AG08395 (cell line): ENCODE data around the gene C3orf22.
A peak's percentile ranks its signal among the peaks of the same experiment; 100 is the strongest.
"Not testable (repeated sequence)": the region's sequence is repeated elsewhere in the genome, so short reads cannot be mapped to it uniquely, and the experiment has no call there.

ENCODE experiments used
- DNase-seq: peaks from one replicate; pipeline ENCODE4 v3.0.0; 2012; ENCODE audit warnings: mixed read lengths, low spot score

C3orf22 gene

DNA sequence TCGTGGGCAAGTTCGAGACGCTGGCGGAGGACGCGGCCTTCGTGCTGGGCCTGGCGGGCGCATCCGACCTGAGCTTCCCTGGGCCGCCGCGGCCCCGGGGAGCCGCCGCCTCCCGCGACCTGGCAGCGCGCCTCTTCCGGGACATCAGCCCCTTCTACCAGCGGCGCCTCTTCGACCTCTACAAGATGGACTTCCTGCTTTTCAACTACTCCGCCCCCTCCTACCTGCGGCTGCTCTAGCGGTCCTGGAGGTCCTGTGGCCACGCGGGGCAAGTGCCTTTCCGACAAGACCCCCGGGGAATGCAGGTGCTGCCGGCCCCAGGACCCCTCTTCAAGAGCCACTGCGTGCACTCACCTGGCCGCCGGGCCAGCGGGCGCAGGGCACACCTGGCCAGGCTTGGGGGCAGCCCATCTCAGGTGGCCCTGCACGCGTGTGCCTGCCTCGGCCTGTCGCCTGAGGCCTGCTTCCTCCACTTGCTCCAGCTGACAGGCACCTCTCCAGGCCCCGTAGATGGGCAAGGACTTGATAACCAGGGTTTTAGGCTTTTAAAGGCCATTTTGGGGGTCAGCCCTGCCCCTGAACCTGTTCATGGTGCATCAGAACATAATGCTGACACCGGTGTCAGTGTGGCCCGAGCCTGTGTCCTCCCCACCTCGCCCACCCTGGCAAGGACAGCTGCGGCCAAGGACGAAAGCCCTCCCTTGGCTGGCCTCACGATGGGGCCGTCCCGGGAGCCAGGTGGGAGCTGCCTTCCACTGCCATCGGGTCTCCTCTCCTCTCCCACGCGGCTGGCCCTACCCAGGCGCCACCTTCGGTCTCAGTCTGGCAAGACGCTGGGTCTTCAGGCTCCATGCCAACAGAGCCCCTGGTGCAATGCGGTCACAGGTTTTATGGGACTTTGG is 16.1 kb downstream of the C3orf22 start:
- no peak for DNase-seq

DNA sequence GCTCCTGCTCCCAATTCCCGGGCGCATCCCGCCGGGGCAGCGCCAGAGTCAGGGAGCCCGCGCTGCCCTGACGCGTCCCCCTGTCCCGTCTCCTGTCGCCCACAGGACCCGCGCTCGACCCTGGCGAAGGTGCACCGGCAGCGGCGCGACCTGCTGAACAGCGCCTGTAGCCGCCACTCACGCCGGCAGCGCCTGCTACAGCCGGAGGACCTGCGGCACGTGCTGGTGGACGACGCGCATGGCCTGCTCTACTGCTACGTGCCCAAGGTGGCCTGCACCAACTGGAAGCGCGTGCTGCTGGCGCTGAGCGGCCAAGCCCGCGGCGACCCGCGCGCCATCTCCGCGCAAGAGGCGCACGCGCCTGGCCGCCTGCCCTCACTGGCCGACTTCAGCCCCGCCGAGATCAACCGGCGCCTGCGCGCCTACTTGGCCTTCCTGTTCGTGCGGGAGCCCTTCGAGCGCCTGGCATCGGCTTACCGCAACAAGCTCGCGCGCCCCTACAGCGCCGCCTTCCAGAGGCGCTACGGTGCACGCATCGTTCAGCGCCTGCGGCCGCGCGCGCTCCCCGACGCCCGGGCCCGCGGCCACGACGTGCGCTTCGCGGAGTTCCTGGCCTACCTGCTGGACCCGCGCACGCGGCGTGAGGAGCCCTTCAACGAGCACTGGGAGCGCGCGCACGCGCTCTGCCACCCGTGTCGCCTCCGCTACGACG is 16.9 kb downstream of the C3orf22 start:
- DNase-seq, result no peak

DNA sequence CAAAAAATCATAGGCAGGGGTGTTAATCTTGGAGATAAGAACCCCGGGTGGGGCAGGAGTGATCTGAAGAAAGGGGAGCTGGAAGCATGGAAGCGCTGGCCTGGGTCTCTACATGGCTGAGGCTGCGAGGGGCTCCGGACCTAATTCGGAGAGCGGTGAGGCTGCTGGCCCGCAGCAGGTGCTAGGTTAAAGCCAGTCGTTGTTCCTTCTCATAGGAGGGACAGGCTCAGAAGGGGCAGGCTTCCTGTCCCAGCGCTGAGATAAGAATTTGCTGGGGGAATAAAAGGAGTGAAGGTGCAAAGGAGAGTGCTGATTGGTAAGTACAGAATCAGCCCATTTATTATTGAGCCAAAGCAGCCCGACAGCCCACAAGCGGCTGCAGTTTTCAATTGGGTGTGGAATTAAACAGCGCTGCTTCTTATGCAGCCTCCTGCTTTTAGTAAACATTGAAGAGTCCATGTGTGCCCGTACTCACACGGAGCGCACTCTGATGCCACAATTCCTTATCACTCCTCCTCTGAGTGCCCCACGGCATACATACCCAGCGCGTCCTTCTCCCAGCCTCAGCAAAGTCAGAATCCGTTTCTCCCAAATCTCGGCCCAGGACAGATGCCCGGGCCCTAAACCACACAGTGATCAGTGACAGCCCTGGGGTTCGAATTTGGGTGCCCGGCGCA is 17.6 kb downstream of the C3orf22 start:
- DNase-seq, result no peak

DNA sequence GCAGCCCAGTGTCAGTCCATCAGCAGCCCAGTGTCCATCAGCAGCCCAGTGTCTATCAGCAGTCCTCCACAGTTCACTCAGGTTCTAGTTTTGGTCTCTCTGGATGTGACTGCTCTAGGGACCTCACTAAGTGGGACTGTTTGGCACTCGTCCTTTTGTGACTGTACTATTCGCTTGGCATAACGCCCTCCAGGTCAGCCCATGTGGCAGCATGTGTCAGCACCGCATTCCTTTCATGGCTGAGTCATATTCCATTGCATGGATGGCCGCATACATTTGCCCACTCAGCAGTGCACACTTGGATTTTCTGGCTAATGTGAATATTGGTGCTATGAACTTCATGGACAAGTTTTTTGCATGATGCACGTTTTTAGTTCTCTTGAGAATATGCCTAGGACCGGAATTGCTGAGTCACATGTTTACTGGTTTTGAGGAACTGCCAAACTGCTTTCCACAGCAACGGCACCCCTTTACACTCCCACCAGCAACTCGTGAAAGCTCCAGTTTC is 18.3 kb downstream of the C3orf22 start:
- peak; percentile 94 for DNase-seq

DNA sequence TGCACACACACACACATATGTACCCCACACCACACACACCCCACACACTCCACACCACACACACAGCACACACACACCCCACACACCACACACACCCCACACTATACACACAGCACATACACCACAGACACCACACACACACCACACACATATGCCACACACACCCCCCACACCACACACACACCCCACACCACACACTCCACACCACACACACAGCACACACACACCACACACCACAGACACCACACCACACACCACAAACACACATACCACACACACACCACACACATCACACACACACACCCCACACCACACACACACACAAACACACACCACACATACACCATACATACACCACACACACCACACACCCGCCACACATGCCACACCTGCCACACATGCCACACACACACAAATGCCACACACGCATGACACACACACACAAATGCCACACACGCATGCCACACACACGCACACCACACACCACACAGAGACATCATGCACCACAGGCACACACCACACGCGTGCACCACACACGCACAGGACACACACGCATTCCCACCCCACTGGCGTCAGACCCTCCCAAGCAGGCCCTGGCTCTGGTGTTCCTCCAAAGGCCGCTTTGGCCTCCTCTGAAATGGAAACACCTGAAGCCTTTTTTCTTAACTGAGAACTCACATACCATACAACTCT is 19.0 kb downstream of the C3orf22 start:
- no peak for DNase-seq

DNA sequence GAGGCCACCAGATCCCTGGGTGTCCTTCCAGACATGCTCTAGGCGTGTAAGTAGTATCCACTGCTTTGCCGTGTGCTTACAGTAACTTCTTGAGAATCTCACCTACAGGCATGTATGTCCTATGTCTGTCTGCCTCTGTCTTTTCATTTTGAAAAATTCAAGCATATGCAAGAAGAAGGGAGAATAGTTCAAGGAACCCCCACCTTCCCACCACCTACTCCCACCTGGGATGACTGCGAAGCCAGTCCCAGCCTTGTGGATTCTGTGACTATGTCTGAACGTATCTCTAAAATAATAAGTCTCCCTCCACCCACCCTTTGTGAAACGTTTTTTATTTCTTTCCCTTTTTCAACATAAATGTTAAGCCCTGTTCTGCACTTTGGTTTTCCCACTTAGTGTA is 19.8 kb downstream of the C3orf22 start:
- no peak for DNase-seq

DNA sequence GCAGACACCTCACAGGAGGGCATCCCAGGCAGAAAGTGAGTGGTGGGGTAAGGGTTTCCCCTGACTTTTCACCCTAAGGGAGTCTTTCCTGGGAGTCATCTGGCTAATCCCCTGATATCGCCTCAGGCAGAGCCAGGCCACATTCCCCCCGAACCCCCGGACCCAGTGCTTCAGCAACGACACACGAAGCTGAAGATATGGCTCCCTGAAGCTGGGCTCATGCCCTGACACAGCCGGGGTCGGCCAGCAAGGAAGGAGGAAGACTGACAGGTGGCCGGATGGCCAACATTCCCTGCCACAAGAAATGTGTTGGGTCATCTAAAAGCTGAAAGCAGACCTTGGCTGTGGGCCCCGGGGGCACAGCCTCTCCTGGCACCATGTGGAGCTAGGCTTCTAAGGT is 20.4 kb downstream of the C3orf22 start:
- DNase-seq, result no peak

DNA sequence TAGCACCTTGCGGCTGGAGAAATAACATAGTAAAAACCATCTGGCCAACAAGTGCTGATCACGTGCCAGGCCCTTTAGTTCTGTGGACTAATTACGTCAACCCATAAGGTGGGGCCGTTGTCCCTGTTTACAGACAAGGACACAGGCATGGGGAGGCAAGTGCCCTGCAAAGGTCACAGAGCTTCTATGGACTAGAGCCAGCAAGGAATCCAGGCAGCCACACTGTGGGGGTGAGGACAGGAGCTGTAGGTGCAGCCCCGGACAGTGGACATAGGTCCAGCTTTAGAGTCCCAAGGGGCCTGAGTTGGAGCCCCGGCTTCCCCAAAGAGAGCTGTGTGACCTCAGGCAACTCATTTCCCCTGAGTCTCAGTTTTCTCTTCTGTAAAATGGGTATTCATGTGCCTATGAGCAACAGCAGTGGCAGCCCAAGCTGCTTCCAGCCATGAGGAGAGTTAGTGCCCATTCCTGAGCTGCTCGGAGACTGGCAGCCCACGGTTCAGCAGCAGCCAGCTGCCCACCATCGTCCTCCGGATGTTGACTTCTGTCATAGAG is 20.9 kb downstream of the C3orf22 start:
- no peak for DNase-seq

DNA sequence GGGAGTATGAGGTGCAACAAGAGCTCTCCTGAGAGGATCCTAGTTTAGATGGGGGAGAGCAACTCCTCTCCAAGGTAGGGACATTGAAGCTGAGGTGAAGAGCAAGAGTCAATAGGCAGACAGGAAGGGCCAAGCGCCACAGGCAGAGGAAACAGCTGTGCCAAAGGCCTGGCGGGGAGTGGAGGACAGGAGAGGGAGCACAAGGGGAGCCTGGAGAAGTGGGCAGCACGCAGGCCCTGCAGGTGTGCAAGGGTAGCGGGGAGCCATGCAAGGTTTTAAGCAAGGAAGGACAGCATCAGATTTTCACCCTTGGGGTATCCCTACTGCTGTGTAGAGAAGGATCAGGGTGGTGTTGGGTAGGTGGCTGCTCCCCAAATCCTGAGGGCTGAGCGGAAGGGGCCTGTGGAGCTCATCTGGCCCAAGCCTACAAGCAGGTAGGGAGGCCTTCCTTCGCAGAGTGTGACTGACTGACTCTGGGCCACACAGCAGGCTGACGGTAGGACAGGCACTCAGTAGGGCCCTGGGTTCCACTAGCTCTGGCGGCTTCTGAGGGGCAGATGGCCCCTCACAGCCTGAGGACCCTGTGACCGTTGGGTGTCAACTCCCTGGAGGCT is 21.5 kb downstream of the C3orf22 start:
- no peak for DNase-seq

DNA sequence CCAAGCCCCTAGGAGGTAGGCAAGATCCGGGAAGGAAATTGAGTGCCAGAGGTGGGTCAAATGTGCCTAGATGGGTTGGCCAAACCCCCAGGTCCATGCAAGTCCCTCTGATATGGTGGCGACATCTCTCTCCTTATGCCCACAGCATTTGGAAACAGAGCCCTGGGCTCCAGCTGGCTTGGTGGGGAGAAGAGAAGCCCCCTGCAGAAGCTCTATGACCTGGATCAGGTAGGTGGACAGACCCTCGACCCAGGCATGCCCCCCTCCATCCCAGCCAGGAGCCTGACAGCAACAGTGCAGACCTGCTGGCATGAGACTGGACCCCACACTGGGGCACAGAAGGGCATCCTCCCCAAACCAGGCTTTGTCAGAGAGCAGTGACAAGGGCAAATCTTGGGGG is 22.6 kb downstream of the C3orf22 start:
- no peak for DNase-seq

DNA sequence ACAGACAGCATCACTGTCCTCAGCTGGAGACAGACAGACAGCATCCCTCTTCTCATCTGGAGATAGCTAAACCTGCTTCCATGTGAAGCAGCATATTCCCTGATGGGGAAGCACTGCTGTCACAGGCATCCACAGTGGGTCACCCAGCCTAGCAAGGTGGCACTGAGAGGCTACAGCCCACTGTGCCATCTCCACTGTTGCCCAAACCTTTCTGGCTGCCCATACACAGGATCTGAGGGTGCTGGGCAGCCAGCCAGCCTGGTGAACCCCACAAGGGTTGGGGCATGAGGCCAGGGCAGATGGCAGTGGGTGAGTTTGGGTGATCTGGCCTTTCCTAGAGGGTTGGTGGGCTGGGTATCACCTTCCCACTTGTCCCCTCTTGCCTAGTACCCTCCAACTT is 23.1 kb downstream of the C3orf22 start:
- DNase-seq, result no peak

DNA sequence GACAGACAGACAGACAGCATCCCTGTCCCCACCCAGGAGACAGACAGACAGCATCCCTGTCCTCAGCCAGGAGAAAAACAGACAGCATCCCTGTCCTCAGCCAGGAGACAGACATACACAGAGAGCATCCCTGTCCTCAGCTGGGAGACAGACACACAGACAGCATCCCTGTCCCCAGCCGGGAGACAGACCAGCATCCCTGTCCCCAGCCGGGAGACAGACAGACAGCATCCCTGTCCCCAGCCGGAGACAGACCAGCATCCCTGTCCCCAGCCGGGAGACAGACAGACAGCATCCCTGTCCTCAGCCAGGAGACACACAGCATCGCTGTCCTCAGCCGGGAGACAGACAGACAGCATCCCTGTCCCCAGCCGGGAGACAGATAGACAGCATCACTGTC is 24.0 kb downstream of the C3orf22 start:
- DNase-seq, result not testable (repeated sequence)

DNA sequence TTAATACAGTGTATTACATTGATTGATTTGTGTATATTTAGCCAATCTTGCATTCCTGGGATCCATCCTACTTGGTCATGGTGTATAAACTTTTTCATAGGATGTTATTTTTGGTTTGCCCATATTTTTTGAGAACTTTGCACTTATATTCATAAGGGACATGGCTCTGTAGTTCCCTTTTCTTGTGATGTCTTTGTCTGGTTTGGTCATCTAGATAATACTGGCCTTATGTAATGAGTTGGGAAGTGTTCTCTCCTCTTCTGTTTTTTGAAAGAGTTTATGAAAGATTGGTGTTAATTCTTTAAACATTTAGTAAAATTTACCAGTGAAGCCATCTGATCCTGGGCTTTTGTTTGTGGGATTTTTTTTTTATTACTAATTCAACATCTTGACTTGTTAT is 25.2 kb downstream of the C3orf22 start:
- DNase-seq, result no peak

DNA sequence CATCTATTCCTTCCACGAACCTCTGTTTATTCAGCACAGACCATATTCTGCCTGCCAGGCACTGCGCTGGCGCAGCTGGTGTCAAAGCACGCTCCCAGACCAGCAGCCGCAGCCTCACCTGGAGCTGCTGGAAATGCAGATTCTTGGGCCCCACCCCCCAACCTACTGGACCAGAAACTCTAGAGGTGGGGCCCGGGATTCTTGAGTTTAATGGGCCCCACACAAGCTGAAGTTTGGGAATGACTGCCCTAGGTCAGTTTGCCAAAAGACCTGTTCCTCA is 27.7 kb downstream of the C3orf22 start:
- DNase-seq, result no peak

DNA sequence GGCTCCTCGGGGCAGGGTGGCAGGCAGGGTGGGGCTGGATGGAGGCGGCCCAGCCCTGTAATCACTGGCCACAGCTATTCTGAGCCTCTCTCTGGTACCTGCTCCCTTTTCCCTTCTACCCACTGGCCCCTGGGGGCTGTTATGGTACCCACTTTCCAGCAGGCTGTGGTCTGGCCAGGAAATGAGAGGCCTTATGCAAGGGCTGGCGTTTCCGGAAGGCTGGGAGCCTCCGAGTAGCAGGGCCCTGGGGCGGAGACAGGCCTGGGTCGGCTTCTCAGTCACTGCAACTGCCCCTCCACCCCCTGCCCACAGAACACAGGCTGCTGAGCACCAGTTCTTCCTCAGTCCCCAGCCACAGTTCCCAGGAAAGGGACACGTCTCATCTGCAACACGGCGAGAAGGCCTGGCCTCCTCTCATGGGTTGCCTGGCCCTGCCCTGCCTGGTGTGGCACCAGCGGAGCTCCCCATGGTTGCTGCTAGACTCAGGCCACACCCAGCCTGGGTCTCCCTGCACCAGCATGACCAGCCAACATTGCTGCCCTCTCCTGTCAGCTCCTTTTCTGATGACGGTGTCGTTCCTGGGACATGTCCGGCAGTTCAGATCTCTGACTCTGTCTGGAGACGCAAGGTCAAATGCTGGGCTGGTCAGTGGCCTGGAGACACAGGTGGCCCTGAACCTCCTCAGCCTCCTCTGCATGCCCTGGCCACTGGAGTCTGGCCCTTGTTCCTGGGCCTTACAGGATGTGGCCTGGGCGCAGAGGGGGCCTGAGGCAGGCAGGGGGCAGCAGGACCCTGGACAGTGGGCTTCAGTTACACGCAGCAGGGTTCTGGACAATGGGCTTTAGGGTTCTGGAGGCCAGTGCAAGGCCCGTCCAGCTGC is 28.3 kb downstream of the C3orf22 start:
- no peak for DNase-seq

DNA sequence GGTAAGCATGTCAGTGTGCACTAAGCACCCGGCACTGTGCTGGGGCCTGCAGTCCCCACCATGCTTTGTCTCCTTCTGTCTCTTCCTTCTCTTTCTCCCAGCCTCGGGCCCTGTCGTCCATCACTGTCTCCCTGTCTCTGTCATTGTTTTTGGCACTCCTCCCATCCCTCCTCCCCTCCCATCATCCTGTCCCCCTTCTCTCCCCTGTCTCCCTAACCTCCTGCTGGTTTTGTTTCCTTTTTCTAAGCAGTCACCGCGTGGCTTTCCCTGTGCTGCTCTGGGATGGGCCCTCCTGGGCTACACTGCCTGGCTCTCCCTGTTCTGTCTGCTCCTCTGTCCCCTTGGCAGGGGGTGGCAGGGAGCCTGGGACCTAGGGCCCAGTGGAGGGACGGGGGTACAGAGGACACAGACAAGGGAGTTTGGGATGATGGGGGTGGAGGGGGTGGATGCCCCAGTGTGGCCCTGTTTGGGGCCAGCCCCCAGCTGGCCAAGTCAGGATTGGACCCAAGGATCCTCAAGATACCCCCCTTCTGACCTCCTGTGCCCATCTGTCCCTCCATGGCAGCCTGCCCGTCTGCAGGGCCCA is 29.1 kb downstream of the C3orf22 start:
- no peak for DNase-seq

DNA sequence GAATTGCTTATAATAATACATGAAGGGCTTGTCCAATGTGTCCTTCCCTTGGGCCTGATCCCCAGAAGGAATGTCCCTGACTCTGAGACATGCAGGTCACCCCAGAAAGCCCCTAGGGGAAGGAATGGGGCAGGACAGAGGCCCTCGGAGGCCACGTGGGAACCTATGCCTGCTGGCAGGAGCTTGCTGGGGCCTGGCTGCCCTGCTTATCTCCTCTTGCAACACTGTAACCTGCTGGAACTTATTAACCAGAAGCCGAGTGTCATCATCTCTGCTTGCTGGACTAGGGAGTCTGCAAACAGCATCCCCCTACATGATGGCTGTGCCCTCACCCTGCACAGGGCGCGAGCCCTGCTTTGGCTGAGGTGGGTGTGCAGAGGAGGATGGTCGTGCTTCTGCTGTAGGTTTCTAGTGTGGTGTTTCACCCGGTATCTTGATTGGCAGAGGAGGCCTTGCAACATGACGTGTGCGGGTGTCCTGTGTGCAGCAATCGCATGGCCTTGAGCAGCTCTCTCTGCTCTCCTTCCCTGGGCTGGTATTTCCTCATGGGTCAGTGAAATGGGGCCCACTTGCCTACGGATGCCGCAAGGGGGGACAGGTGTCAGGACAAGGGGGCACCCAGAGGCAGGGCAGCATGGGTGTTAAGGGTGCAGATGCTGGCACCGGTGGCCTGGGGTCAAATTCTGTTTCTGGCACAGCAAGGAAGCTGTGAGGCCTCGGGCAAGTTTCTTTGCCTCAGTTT is 29.8 kb downstream of the C3orf22 start:
- peak; percentile 28 for DNase-seq

DNA sequence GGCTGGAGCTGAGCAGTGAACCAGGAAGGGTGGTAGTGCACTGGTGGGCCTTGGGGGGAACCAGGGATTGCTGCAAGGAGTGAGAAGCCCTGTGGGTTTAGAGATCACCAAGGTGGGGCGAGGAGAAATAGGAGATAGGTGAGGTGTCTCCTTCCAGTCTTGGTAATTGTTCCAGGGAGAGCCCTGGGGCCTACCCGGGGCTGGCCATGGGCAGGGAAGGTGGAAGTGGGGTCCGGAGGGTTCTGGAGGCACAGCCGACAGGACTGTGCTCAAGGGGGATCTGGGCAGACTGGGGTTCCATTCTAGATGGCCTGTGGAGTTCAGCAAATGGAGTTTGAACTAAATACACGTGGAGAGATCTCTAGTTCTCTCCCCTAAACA is 30.3 kb downstream of the C3orf22 start:
- no peak for DNase-seq

DNA sequence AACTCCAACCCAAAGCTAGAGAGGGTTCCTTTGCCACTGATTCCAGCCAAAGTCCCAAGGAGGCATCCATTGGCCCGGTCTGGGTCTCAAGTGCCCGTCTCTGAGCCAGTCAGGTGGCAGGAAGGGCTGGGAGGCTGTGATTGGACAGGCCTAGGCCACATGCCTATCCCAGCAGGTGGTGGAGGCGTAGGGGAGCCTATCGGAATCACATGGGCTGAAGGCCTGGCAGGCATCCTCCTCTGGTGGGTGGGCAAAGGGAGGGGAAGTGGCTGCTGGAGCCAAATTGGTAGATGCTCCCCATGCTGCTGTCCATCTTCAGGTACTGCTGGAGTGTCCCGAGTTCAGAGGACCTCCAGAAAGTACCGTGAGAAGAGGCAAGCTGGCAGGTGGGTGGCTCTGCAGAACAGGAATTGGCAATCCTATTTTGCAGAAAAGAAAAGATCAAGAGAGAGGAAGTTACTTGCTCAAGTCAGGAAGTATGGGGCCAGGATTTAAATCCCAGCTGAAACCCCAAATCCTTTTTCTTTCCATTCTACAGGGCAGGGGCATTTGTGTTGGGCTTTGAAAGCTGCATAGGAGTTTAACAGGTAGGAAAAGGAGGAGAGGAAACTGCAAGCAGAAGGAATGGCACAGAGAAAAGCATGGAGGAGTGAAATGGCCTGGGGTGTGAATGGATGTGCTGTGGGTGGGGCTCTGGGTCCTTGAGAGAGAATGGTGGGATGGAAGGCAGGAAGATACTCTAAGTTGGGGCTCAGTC is 31.1 kb downstream of the C3orf22 start:
- DNase-seq, result no peak
